Activated naive CD4-positive, alpha-beta T cell treated with anti-CD3 and anti-CD28 coated beads, Interleukin-2, amount 10 ng/mL, durations not matched to agents 7 days and 5 days (primary cell): ENCODE data around the gene CTPS2.
"Not testable (repeated sequence)": the region's sequence is repeated elsewhere in the genome, so short reads cannot be mapped to it uniquely, and the experiment has no call there.

ENCODE experiments used
- CTCF ChIA-PET: fragments of 350-600 bp; sonication (Branson Sonifier 250); formaldehyde crosslinking; loops from one replicate; lab custom pipeline; 2021; ENCODE audit warnings: antibody characterized with exemption; lab: Charles Lee
- DNase-seq: peaks from one replicate; pipeline ENCODE4 v3.0.0-alpha.2; 2020
- H3K27ac Mint-ChIP-seq: one replicate; pipeline ENCODE4 v1.8.0; 2021; ENCODE audit warnings: mild to moderate bottlenecking, moderate library complexity, mixed read lengths
- H3K27me3 Mint-ChIP-seq: one replicate; pipeline ENCODE4 v1.8.0; 2021; ENCODE audit warnings: mild to moderate bottlenecking, mixed read lengths
- H3K36me3 Mint-ChIP-seq: one replicate; pipeline ENCODE4 v1.8.0; 2021; ENCODE audit warnings: mixed read lengths
- H3K4me1 Mint-ChIP-seq: one replicate; pipeline ENCODE4 v1.8.0; 2021; ENCODE audit warnings: mixed read lengths
- H3K4me3 Mint-ChIP-seq: one replicate; pipeline ENCODE4 v1.8.0; 2021; ENCODE audit warnings: mild to moderate bottlenecking, moderate library complexity, mixed read lengths
- H3K9me3 Mint-ChIP-seq: one replicate; pipeline ENCODE4 v1.8.0; 2021; ENCODE audit warnings: mixed read lengths

CTPS2 gene, protein sequence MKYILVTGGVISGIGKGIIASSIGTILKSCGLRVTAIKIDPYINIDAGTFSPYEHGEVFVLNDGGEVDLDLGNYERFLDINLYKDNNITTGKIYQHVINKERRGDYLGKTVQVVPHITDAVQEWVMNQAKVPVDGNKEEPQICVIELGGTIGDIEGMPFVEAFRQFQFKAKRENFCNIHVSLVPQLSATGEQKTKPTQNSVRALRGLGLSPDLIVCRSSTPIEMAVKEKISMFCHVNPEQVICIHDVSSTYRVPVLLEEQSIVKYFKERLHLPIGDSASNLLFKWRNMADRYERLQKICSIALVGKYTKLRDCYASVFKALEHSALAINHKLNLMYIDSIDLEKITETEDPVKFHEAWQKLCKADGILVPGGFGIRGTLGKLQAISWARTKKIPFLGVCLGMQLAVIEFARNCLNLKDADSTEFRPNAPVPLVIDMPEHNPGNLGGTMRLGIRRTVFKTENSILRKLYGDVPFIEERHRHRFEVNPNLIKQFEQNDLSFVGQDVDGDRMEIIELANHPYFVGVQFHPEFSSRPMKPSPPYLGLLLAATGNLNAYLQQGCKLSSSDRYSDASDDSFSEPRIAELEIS

DNA sequence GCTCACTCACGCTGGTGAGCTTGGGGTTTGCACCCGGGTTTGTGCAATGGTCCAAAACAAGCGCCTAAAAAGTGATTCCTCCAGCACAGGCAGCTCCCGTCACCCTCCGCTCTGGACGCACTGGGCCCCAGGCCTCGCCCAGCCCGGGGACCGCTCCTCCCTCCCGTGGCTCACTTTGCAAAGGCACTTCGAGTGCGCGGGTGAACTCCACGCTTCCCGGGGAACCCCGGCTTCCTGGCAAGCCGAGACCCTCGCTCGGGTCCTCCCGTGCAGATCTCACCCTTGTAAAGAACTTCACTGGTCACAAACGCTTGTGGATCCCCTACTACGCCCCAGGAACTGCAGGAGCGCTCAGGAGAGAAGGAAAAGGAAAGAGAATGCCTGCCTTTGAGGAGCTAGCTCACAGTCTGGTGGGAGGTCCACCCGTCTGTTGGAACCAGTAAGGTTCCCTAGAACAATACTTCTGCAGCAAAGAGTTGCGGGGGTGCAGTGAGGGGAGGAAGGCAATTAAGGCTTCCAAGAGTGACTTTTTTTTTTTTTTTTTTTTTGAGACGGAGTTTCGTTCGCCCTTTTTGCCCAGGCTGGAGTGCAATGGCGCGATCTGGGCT, at the start of gene CTPS2:
TSS of gene CTPS2 (minus strand) at position 122 of the 608 bp plus-strand sequence. CDS start 9,767 bp downstream, outside the sequence.
- peak; percentile 63 for DNase-seq
- peak within 1 kb of the TSS; percentile 82 for H3K4me3 Mint-ChIP-seq
- CTCF ChIA-PET: no interaction called here
- no peaks in the 10 kb centered on the region for H3K27me3 Mint-ChIP-seq
- H3K27ac Mint-ChIP-seq: peak within 1 kb of the TSS; percentile 76
- peaks cover 21% of the 10 kb centered on the region for H3K4me1 Mint-ChIP-seq
- no peaks in the 10 kb centered on the region for H3K9me3 Mint-ChIP-seq
- no peaks in the 10 kb centered on the region for H3K36me3 Mint-ChIP-seq

DNA sequence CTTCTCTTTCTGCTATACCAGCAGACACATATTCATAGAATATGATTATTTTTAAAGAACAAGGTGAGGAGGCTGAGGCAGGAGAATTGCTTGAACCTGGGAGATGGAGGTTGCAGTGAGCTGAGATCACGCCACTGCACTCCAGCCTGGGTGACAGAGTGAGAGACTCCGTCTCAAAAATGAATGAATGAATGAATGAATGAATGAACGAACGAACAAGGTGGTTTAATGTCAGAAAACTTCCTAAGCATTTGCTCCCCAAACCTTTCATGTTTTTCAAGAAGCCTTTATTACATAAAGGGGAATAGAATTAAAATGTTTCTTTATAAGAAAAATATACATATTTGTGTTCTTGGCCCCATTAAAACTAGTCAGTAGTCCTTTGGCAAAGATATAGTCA, 49.0 kb upstream of the CTPS2 start:
- H3K4me1 Mint-ChIP-seq, H3K9me3 Mint-ChIP-seq, H3K4me3 Mint-ChIP-seq, DNase-seq, H3K27ac Mint-ChIP-seq, H3K36me3 Mint-ChIP-seq, H3K27me3 Mint-ChIP-seq: not testable (repeated sequence)
- CTCF ChIA-PET: interaction anchor here (0.7 kb wide), 1 partner anchor 112 kb away, joined by 3 read pairs; no protein-coding TSS in a partner anchor

DNA sequence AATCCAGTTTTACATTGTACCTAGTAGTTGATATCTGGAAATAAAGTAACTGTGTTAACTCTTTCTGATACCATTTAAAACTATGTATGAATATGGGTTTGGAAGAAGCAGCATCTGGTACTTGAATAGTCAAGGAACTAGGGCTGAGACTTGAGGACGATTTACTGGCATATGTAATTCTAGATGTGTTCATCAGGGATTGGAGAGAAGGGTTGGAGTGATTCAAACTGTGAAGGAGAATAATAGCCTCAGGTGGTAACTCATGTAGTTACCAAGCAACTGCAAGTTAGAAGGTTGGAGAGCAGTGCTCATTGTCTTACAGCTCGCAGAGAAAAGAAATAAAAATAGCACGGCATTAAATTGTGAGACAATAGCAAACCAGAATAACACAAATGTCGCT, 44.3 kb upstream of the CTPS2 start:
- Mint-ChIP-seq H3K9me3 (no peaks in the 10 kb centered on the region), H3K36me3 (peaks cover 28% of the 10 kb centered on the region), H3K4me1 (no peaks in the 10 kb centered on the region), H3K4me3 (no peak overlapping the region), H3K27me3 (no peaks in the 10 kb centered on the region), H3K27ac (no peak overlapping the region)
- DNase-seq: no peak
- CTCF ChIA-PET: no interaction called here

DNA sequence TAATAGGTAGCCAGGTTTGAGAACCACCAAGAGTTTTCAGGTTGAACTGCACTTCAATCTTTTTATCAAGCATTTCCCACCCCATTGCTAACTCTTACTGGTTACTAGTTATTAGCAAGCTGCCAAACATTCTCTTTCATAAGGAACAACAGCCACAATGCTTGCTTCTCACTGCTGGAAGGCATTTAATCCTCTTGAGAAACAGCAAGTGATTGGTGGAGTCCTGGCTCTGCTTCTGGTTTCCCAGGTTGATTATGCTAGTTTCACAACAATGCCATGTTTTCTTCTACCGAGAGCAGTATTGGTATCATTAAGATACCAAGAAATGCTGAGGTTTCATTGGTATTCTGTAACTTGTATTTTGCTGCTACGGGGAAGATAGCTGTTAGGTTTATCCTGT, 41.5 kb upstream of the CTPS2 start:
- H3K4me3 Mint-ChIP-seq: no peak overlapping the region
- peaks cover 27% of the 10 kb centered on the region for H3K36me3 Mint-ChIP-seq
- H3K27me3 Mint-ChIP-seq: no peaks in the 10 kb centered on the region
- no peaks in the 10 kb centered on the region for H3K4me1 Mint-ChIP-seq
- no peak overlapping the region for H3K27ac Mint-ChIP-seq
- no peaks in the 10 kb centered on the region for H3K9me3 Mint-ChIP-seq
- CTCF ChIA-PET: no interaction called here
- DNase-seq: no peak

DNA sequence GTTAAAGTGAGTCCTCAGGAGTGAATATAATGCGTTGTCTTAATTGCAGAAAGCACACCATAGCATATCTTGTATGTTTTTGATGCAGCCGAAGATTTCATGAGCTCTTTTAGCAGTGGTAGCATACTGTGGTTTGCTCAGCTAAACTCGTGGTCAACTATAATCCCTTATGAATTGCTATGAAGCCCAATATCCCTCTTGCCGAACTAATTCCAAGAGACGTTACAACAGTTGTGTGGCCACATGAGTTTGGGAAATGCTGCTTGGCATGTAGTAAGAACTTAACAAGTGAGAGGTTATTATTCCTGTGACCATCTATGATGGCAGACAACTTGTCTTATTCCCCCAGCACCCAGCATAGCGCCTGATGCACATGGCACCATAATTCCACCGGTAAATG, 37.7 kb upstream of the CTPS2 start:
- H3K36me3 Mint-ChIP-seq: peaks cover 23% of the 10 kb centered on the region
- H3K9me3 Mint-ChIP-seq: no peaks in the 10 kb centered on the region
- no peaks in the 10 kb centered on the region for H3K4me1 Mint-ChIP-seq
- DNase-seq: no peak
- no peaks in the 10 kb centered on the region for H3K27me3 Mint-ChIP-seq
- no peak overlapping the region for H3K4me3 Mint-ChIP-seq
- CTCF ChIA-PET: no interaction called here
- H3K27ac Mint-ChIP-seq: no peak overlapping the region

DNA sequence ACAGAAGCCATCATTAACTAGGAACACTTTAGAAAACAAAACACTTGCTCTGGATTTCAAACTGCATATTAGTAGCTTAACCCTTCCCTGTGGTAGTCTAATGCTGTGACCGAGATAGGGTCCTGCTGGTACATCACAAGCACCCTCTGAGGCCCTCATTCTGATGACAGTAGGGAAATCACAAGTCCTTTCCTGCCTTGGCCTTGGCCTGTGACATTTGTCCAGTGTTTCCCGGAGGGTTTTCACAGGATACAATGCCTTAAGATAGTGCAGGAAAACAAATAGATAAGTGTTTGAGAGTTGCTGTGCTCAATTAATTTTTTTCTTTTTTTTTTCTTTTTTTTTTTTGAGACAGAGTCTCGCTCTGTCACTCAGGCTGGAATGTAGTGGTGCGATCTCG, 36.0 kb upstream of the CTPS2 start:
- peaks cover 16% of the 10 kb centered on the region for H3K36me3 Mint-ChIP-seq
- no peaks in the 10 kb centered on the region for H3K27me3 Mint-ChIP-seq
- DNase-seq: no peak

DNA sequence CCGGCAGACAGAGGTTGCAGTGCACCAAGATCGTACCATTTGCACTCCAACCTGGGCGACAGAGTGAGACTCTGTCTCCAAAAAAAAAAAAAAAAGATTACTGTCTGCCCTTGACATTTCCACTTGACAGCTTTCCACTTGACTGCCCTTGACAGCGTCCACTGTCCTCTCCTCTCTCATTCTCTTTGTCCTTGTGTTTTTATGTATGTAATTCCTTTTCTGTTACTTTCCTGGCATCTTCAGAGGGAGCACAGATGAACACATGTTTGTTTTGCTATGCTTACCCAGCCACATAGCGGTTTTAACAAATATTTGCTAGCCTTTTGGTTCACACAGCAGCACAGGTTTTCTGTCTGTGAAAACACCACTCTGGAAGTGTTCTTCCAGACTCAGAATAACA, 33.2 kb upstream of the CTPS2 start:
- H3K4me3 Mint-ChIP-seq: no peak overlapping the region
- H3K27ac Mint-ChIP-seq: no peak overlapping the region
- DNase-seq: no peak
- H3K27me3 Mint-ChIP-seq: no peaks in the 10 kb centered on the region
- no peaks in the 10 kb centered on the region for H3K9me3 Mint-ChIP-seq
- peaks cover 13% of the 10 kb centered on the region for H3K36me3 Mint-ChIP-seq
- H3K4me1 Mint-ChIP-seq: no peaks in the 10 kb centered on the region
- CTCF ChIA-PET: interaction anchor here (0.6 kb wide), 1 partner anchor 223 kb away, joined by 3 read pairs; no protein-coding TSS in a partner anchor

More for the DNA sequence above, 36.0 kb upstream of the CTPS2 start:
- CTCF ChIA-PET: no interaction called here
- H3K27ac Mint-ChIP-seq: no peak overlapping the region
- H3K9me3 Mint-ChIP-seq: no peaks in the 10 kb centered on the region
- no peaks in the 10 kb centered on the region for H3K4me1 Mint-ChIP-seq
- no peak overlapping the region for H3K4me3 Mint-ChIP-seq

DNA sequence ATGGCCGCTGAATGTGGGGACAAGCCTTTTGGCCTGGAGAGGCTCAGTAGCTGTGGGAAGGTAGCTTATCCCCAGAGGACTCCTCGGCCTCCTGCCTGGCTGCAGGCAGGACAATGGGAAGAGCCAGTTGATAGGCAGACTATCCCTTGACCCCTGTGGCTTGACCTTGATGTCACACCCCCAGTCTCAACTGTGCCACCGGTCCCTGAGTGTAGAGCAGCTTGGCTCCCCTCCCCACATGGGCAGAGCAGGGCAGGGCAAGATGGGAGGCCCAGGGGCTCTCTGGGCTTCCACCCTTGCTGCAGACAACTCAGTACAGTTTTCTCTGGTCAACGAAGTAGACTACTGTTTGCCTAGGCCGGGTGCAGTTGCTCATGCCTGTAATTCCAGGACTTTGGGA, 32.6 kb upstream of the CTPS2 start:
- Mint-ChIP-seq H3K36me3 (peaks cover 12% of the 10 kb centered on the region), H3K27me3 (no peaks in the 10 kb centered on the region), H3K9me3 (no peaks in the 10 kb centered on the region), H3K27ac (no peak overlapping the region), H3K4me1 (no peaks in the 10 kb centered on the region), H3K4me3 (no peak overlapping the region)
- CTCF ChIA-PET: no interaction called here
- DNase-seq: no peak

DNA sequence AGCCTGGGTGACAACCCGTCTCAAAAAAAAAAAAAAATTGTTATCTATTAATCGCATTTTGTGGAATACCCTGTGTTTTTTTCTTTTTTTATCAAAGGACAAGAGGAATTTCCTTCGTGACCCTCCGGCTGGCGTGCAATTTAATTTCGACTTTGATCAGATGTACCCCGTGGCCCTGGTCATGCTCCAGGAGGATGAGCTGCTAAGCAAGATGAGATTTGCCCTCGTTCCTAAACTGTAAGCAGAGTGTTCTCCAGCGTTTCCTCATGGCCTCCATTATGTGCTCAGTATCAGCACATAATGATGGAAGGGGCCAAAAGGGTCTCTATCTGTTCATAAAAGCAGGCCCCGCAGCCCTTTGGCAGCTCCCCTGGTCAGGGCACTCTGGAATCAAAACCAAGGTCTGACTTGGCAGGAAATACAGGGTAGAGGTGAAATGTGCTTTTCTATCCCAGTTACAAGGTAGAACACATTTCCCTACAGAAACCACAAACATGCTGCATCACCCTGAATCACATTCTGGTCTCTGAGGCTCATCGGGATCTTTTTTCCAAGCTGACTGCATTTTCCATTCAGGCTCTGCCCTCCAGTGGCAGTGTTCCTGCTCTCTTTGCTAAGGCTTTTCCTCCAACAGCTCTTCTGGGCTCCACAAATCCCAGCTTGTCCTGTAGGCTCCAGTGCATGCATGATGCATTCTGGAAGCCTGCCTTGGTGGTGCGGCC, 31.3 kb upstream of the CTPS2 start:
- CTCF ChIA-PET: no interaction called here
- DNase-seq: no peak
- Mint-ChIP-seq H3K4me3 (no peak overlapping the region), H3K4me1 (no peaks in the 10 kb centered on the region), H3K27ac (no peak overlapping the region), H3K9me3 (no peaks in the 10 kb centered on the region), H3K36me3 (peaks cover 9% of the 10 kb centered on the region), H3K27me3 (no peaks in the 10 kb centered on the region)

DNA sequence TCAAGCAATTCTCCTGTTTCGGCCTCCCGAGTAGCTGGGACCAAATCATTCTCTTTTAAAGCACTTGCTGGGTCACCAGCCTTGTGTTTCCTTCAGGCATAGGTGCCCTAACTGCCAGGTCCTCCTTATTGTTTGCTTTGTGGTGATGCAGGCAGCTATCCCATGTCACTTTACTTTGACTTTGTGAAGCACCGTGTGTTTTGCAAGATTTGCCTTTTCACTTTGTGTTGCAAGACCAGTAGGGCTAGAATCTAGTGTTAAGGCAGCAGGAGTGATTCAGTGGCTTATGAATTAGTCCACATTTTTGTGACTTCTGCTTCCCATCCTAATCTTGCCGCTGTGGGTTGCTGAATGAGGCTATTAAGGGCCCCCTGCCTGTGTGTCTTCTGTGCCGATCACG, 27.1 kb upstream of the CTPS2 start:
- no peaks in the 10 kb centered on the region for H3K9me3 Mint-ChIP-seq
- no peak overlapping the region for H3K4me3 Mint-ChIP-seq
- CTCF ChIA-PET: no interaction called here
- DNase-seq: no peak
- no peak overlapping the region for H3K27ac Mint-ChIP-seq
- no peaks in the 10 kb centered on the region for H3K4me1 Mint-ChIP-seq
- peaks cover 16% of the 10 kb centered on the region for H3K36me3 Mint-ChIP-seq
- no peaks in the 10 kb centered on the region for H3K27me3 Mint-ChIP-seq

DNA sequence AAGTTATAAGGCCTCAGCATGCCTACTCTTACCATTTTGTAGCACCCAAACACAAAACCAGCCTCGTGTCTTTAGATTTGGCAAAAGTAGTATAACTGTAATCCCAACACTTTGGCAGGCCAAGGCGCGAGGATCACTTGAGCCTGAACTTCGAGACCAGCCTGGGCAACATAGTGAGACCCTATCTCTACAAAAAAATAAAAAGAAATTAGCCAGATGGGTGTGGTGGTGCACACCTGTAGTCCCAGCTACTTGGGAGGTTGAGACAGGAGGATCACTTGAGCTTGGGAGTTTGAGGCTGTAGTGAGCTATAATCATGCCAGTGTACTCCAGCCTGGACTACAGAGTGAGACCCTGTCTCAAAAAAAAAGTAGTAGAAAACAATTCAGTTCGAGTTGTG, 24.6 kb upstream of the CTPS2 start:
- Mint-ChIP-seq H3K4me1 (peaks cover 5% of the 10 kb centered on the region), H3K36me3 (peaks cover 13% of the 10 kb centered on the region), H3K4me3 (no peak overlapping the region), H3K27me3 (no peaks in the 10 kb centered on the region), H3K27ac (no peak overlapping the region), H3K9me3 (no peaks in the 10 kb centered on the region)
- CTCF ChIA-PET: no interaction called here
- no peak for DNase-seq

DNA sequence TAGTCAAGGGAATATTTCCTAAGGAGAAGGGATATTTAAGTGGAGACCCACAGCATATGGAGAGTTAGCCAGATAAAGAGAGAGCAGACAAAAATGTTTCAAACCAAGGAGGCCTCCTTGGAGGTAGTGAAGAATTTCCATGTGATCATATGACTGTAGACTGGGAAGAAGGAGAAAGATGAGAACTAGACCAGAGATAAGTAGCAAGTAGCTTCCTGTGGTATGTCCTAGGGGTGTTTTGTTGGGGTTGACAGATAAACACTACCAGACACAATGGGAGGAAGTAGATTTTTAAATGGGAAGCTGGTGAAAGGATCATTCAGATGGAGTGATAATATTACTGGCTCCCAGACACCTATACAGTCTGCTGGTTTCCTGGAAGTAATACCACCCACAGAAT, 20.5 kb upstream of the CTPS2 start:
- DNase-seq: no peak
- peaks cover 5% of the 10 kb centered on the region for H3K4me1 Mint-ChIP-seq
- H3K27me3 Mint-ChIP-seq: no peaks in the 10 kb centered on the region
- CTCF ChIA-PET: interaction anchor here (0.6 kb wide), 1 partner anchor 1023 kb away, joined by 3 read pairs; no protein-coding TSS in a partner anchor
- H3K27ac Mint-ChIP-seq: no peak overlapping the region
- no peaks in the 10 kb centered on the region for H3K9me3 Mint-ChIP-seq
- peaks cover 16% of the 10 kb centered on the region for H3K36me3 Mint-ChIP-seq
- H3K4me3 Mint-ChIP-seq: no peak overlapping the region

DNA sequence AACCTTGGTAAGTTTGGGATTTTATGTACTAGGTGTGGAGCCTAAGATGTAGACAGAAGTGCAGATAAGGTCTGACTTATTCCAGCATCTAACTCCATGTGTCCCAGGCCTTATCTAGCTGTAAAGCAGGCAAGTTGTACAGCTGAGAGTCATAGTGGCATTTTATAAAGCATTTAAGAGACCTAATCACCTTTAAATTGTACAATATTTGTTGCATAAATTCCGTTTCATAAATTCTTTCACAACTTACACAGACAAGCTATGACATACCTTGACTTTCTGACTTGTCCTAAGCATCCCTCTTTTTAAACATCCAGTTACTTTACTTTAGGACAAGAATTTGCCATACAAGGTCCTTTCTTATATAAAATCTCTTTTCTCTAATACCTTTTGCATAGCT, 18.0 kb upstream of the CTPS2 start:
- H3K36me3 Mint-ChIP-seq: peaks cover 12% of the 10 kb centered on the region
- no peak overlapping the region for H3K4me3 Mint-ChIP-seq
- CTCF ChIA-PET: no interaction called here
- no peaks in the 10 kb centered on the region for H3K27me3 Mint-ChIP-seq
- no peaks in the 10 kb centered on the region for H3K9me3 Mint-ChIP-seq
- DNase-seq: no peak
- H3K4me1 Mint-ChIP-seq: peaks cover 5% of the 10 kb centered on the region
- no peak overlapping the region for H3K27ac Mint-ChIP-seq

DNA sequence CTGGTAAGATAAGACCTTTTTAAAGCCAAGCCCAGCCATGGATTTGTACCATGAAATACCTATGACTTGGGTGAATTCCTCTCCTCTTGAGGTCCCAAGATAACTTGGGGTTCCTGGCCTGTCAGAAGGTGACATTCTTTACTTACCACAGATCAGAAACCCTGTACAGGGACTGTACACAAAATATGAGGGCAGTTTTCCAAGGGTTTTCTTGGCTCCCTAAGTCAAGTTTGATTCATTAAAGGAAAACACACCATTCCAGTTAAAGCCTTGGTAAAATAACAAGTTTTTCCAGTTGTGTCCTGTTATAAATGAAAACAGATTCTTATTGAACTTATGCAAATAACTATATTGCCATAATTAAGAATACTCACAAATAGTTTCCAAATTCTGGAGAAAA, 15.2 kb upstream of the CTPS2 start:
- no peak for DNase-seq
- Mint-ChIP-seq H3K27ac (no peak overlapping the region), H3K4me3 (no peak overlapping the region), H3K9me3 (no peaks in the 10 kb centered on the region), H3K36me3 (peaks cover 13% of the 10 kb centered on the region), H3K4me1 (peaks cover 11% of the 10 kb centered on the region), H3K27me3 (no peaks in the 10 kb centered on the region)
- CTCF ChIA-PET: no interaction called here
